Activated B cell treated with CpG ODN at 0.5 μM for 24 hours (primary cell): ENCODE data around the gene CYB561D1. TPM values are rescaled to one million over a fixed set of nuclear protein-coding genes. Genes with fewer than 3 reads are reported as not detected.

Experiments
- ATAC-seq: fragments of 200-7000 bp; cut with Tn5 transposase; one replicate; pipeline ENCODE4 v1.10.0; 2021; ENCODE audit warnings: low read depth, mild to moderate bottlenecking, moderate library complexity
- CTCF ChIA-PET: fragments of 350-600 bp; sonication (Branson Sonifier 250); formaldehyde crosslinking; loops from one replicate; lab custom pipeline; 2021; ENCODE audit warnings: antibody characterized with exemption; lab: Charles Lee
- POLR2A ChIA-PET: fragments of 350-600 bp; sonication (Branson Sonifier 250); formaldehyde crosslinking; loops from one replicate; lab custom pipeline; 2021; ENCODE audit warnings: antibody characterized with exemption; lab: Charles Lee
- DNase-seq: peaks from one replicate; pipeline ENCODE4 v3.0.0; 2022
- H3K27ac Mint-ChIP-seq: one replicate; pipeline ENCODE4 v1.8.0; 2020; ENCODE audit warnings: mixed read lengths
- H3K27me3 Mint-ChIP-seq: one replicate; pipeline ENCODE4 v1.8.0; 2021; ENCODE audit warnings: mixed read lengths
- H3K36me3 Mint-ChIP-seq: one replicate; pipeline ENCODE4 v1.8.0; 2021; ENCODE audit warnings: low read depth, mixed read lengths
- H3K4me1 Mint-ChIP-seq: one replicate; pipeline ENCODE4 v1.8.0; 2021; ENCODE audit warnings: mixed read lengths
- H3K4me3 Mint-ChIP-seq: one replicate; pipeline ENCODE4 v1.8.0; 2020; ENCODE audit warnings: mild to moderate bottlenecking, mixed read lengths
- H3K9me3 Mint-ChIP-seq: one replicate; pipeline ENCODE4 v1.8.0; 2020; ENCODE audit warnings: mixed read lengths
- CTCF ChIP-seq: fragments of 200-600 bp; IDR thresholded peaks from one replicate; pipeline ENCODE4 v1.8.0; 2022; ENCODE audit warnings: antibody characterized with exemption, mild to moderate bottlenecking
- intact Hi-C: fragments of 100-400 bp; cut with micrococcal nuclease; formaldehyde crosslinking; loops from one replicate; pipeline ENCODE4 v1.15.1; 2024
- total RNA-seq: library from RNA; stranded (reverse); gene quantifications from 2 replicates; pipeline ENCODE4 v1.2.3, GENCODE V29; 2022

Gene CYB561D1
- total RNA-seq, 1 donor from 2014 or later = 18.1 TPM

- Mint-ChIP-seq H3K4me1 (peaks cover 3% of the 10 kb centered on the region), H3K27ac (no peak overlapping the region), H3K4me3 (no peak overlapping the region), H3K27me3 (no peaks in the 10 kb centered on the region), H3K36me3 (no peaks in the 10 kb centered on the region), H3K9me3 (no peaks in the 10 kb centered on the region)
- DNase-seq (no peak), ATAC-seq (no peak)
- ChIA-PET CTCF (interaction anchor here (1.3 to 1.7 kb wide), 3 partner anchors 9 to 44 kb away, joined by 3 to 4 read pairs (median 4); partner anchors contain the start of gene CYB561D1), POLR2A (no interaction called here)
- intact Hi-C loops = no loop called here
- no peak for TF ChIP-seq CTCF
Measured at GRCh38 chr1:109537450-109538178, 43.7 kb downstream of the CYB561D1 start.

- Mint-ChIP-seq H3K36me3 (no peaks in the 10 kb centered on the region), H3K4me3 (no peak overlapping the region), H3K4me1 (no peaks in the 10 kb centered on the region), H3K27ac (no peak overlapping the region), H3K27me3 (no peaks in the 10 kb centered on the region), H3K9me3 (no peaks in the 10 kb centered on the region)
- no peak for ATAC-seq
- intact Hi-C loops = no loop called here
- DNase-seq = no peak
- POLR2A ChIA-PET = no interaction called here
- CTCF ChIA-PET = interaction anchor here (1.2 to 1.4 kb wide), 2 partner anchors 48 to 98 kb away, joined by 3 to 5 read pairs; no protein-coding TSS in a partner anchor
- no peak for TF ChIP-seq CTCF
Measured at GRCh38 chr1:109538827-109539555, 45.1 kb downstream of the CYB561D1 start.

- no peaks in the 10 kb centered on the region for H3K4me1 Mint-ChIP-seq
- no peak within 1 kb of the TSS for H3K4me3 Mint-ChIP-seq
- no peak for DNase-seq
- ATAC-seq = no peak
- no peaks in the 10 kb centered on the region for H3K27me3 Mint-ChIP-seq
- ChIA-PET CTCF (interaction anchor here (1.4 kb wide), 1 partner anchor 97 kb away, joined by 3 read pairs; no protein-coding TSS in a partner anchor), POLR2A (no interaction called here)
- no peak within 1 kb of the TSS for H3K27ac Mint-ChIP-seq
- no peaks in the 10 kb centered on the region for H3K36me3 Mint-ChIP-seq
- intact Hi-C loops = no loop called here
- H3K9me3 Mint-ChIP-seq = no peaks in the 10 kb centered on the region
- TF ChIP-seq CTCF = no peak
Measured at GRCh38 chr1:109539676-109540075, 45.8 kb downstream of the CYB561D1 start, which contains the start of gene GPR61. GPR61 (plus strand) TSS chr1:109539872; CDS start chr1:109543023, 3,151 bp downstream.

GRCh38 chr1:109541102-109541501, 47.2 kb downstream of the CYB561D1 start:
- H3K9me3 Mint-ChIP-seq = no peaks in the 10 kb centered on the region
- peaks cover under 1% of the 10 kb centered on the region for H3K4me1 Mint-ChIP-seq
- H3K4me3 Mint-ChIP-seq = no peak overlapping the region
- intact Hi-C loops = no loop called here
- no peak for ATAC-seq
- no peak for TF ChIP-seq CTCF
- ChIA-PET POLR2A (no interaction called here), CTCF (interaction anchor here (1.5 to 3.9 kb wide), 2 partner anchors 9 to 100 kb away, joined by 4 to 15 read pairs; no protein-coding TSS in a partner anchor)
- no peaks in the 10 kb centered on the region for H3K27me3 Mint-ChIP-seq
- no peak for DNase-seq
- H3K27ac Mint-ChIP-seq = no peak overlapping the region
- H3K36me3 Mint-ChIP-seq = no peaks in the 10 kb centered on the region

GRCh38 chr1:109542657-109543056, 48.8 kb downstream of the CYB561D1 start:
- DNase-seq (no peak), ATAC-seq (no peak)
- Mint-ChIP-seq H3K9me3 (no peaks in the 10 kb centered on the region), H3K27me3 (no peaks in the 10 kb centered on the region), H3K4me1 (peaks cover 16% of the 10 kb centered on the region), H3K36me3 (peaks cover under 1% of the 10 kb centered on the region), H3K4me3 (no peak overlapping the region), H3K27ac (no peak overlapping the region)
- no peak for TF ChIP-seq CTCF
- intact Hi-C loops = no loop called here
- CTCF ChIA-PET = interaction anchor here (1.4 to 3.9 kb wide), 2 partner anchors 10 to 98 kb away, joined by 4 to 15 read pairs; no protein-coding TSS in a partner anchor
- POLR2A ChIA-PET = interaction anchor here (0.6 kb wide), 1 partner anchor 157 kb away, joined by 3 read pairs; no protein-coding TSS in a partner anchor
